SK-N-MC (cell line): ENCODE measurements around the gene KRTAP10-6.

ENCODE experiments used
- DNase-seq: peaks from one replicate; pipeline ENCODE4 v3.0.0-alpha.2; 2011; ENCODE audit warnings: low read depth, low spot score
- H3K27ac ChIP-seq: fragments of 200-600 bp; sonication (generic); 2 replicates; pipeline ENCODE4 v1.5.1; 2016; ENCODE audit warnings: mixed run types
- H3K36me3 ChIP-seq: fragments of 200-600 bp; sonication (generic); 2 replicates; pipeline ENCODE4 v1.6.1; 2017; ENCODE audit warnings: antibody characterized with exemption, low read length, mixed read lengths; ENCODE audit not compliant: insufficient read depth
- H3K4me3 ChIP-seq: fragments of 200-600 bp; sonication (generic); 2 replicates; pipeline ENCODE4 v1.5.1; 2016
- H3K9ac ChIP-seq: fragments of 200-600 bp; sonication (generic); 2 replicates; pipeline ENCODE4 v1.8.0; 2017; ENCODE audit warnings: mixed run types, mixed read lengths; ENCODE audit not compliant: insufficient read length
- H3K9me3 ChIP-seq: fragments of 200-600 bp; sonication (generic); 2 replicates; pipeline ENCODE4 v1.6.1; 2017; ENCODE audit warnings: low read depth, mild to moderate bottlenecking, antibody characterized with exemption, low read length, moderate library complexity, mixed read lengths
- EZH2 ChIP-seq: fragments of 200-600 bp; sonication (generic); IDR thresholded peaks from one replicate; pipeline ENCODE4 v1.6.1; 2017; ENCODE audit warnings: antibody characterized with exemption
- FOXP2 ChIP-seq: optimal IDR thresholded peaks from 2 replicates; pipeline ENCODE3; 2011; ENCODE audit warnings: mild to moderate bottlenecking, moderate library complexity; ENCODE audit not compliant: insufficient read depth; ENCODE audit errors: extremely low read length, control extremely low read depth
- POLR2AphosphoS5 ChIP-seq: IDR thresholded peaks from 2 replicates; pipeline ENCODE4 v1.6.1; 2012; ENCODE audit warnings: mild to moderate bottlenecking, low read depth, low read length, borderline replicate concordance

KRTAP10-6 gene

DNA sequence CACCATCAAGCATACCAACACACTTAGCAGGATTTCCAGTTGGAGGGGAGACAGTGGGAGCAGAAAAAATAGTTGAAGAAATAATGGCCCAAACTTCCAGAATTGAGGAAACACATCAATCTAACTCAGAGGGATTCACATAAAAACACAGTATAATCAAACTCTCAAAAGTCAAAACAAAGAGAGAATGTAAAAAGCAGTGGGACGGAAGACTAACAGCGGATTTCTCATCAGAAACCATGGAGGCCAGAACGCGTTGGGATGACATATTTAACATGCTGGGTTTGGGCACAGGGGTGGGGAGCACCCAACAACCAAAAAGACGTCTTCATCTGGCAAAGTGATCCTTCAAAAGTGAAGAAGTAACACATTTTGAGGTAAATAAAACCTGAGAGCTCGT lies 27.6 kb upstream of the KRTAP10-6 start:
- DNase-seq = no peak
- Histone ChIP-seq H3K27ac (no peak overlapping the region), H3K4me3 (no peak overlapping the region), H3K9me3 (peaks cover 13% of the 10 kb centered on the region), H3K9ac (no peak overlapping the region), H3K36me3 (0 out of 2 replicates have a peak, but pooled peaks cover 8% of the 10 kb centered on the region)
- no peak for TF ChIP-seq POLR2AphosphoS5
- TF ChIP-seq EZH2 = no peak
- TF ChIP-seq FOXP2 = no peak

DNA sequence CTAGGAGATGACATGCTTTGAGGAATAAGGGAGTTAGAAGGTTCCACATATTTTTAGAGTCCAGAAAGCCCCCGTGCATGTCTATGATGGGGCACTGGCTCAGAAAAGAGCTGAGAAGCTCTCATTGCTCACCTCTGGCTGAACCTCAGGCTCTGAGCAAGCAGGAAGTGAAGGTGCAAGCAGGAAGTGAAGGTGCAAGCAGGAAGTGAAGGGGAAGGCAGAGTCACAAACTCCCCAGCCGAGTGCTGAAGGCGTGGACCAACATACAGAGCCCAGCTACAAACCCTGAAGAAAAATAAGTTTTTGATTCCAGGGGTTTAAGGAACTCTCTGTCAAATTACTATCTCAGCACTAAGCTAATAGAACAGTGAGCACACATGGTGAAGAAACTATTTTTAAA lies 26.6 kb upstream of the KRTAP10-6 start:
- 0 out of 2 replicates have a peak, but pooled peaks cover 8% of the 10 kb centered on the region for H3K36me3 ChIP-seq
- no peak for TF ChIP-seq FOXP2
- TF ChIP-seq POLR2AphosphoS5 = no peak
- TF ChIP-seq EZH2 = no peak
- H3K9me3 ChIP-seq = peaks cover 12% of the 10 kb centered on the region

DNA sequence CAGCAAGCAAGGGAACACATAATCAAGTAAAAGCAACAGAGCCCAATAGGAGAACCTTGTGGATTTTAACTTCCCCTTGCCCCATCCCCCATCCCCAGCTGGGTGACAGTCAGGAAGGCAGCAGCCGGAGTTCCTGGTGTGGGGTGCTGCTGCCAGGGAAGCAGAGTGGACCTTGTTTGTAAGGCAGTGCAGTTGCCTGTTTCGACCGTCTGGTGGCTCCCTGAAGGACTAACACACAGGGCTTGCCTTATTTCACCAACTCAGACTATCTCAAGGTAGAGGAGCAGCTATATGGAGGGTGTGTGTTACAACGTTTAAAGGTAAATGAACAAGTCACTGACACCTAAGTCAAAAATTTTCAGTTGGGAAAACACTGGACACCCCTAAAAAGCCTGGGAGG lies 26.2 kb upstream of the KRTAP10-6 start:
- no peak overlapping the region for H3K9ac ChIP-seq
- H3K9me3 ChIP-seq = peaks cover 12% of the 10 kb centered on the region
- DNase-seq = no peak
- H3K36me3 ChIP-seq = 0 out of 2 replicates have a peak, but pooled peaks cover 8% of the 10 kb centered on the region
- TF ChIP-seq EZH2 = no peak
- TF ChIP-seq POLR2AphosphoS5 = no peak
- no peak for TF ChIP-seq FOXP2
- no peak overlapping the region for H3K27ac ChIP-seq
- no peak overlapping the region for H3K4me3 ChIP-seq

More for the DNA sequence above, 26.6 kb upstream of the KRTAP10-6 start:
- Histone ChIP-seq H3K27ac (no peak overlapping the region), H3K9ac (no peak overlapping the region), H3K4me3 (no peak overlapping the region)
- DNase-seq = no peak

DNA sequence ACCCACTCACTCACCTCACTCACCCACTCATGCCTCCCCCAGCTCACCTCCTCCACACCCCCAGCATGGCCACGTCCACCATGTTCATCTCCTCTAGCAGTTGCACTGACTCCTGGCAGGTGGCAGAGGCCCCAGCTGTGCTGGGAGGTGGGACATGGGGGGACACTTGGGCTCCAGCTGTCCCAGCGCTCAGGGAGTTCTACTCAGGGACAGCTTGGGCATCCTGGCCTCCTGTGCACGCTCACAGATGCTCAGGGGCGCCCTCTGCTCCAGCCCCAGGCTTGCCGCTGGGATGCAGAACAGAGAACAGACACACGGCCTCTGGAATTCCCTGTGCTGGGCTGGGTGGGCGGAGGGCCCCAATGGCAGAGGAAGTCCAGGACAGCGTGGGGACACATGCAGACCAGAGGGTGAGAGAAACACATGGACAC lies 24.8 kb upstream of the KRTAP10-6 start:
- H3K9me3 ChIP-seq = peaks cover 5% of the 10 kb centered on the region; the same call in 1 of the 2 replicates
- no peak overlapping the region for H3K4me3 ChIP-seq
- peaks cover 8% of the 10 kb centered on the region; the same call in 1 of the 2 replicates for H3K36me3 ChIP-seq
- no peak overlapping the region for H3K9ac ChIP-seq
- TF ChIP-seq POLR2AphosphoS5 (no peak), EZH2 (no peak), FOXP2 (no peak)
- no peak for DNase-seq
- no peak overlapping the region for H3K27ac ChIP-seq

DNA sequence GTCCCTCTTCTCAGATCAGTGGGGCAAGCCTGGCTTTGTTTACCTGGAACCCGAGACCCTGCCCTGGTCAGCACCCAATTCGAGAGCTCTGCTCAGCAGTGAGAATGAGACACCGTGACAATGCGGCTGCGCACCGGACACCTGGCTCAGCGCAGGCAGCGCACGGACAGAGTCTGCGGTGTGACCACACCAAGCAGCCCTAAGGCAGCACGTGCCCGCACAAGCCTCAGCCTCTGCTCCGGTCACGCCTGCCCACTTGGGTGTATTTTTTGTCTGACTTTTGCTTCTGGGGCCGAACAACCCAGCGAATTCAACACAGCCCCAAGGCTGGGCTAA lies 24.3 kb upstream of the KRTAP10-6 start:
- no peak for DNase-seq
- TF ChIP-seq POLR2AphosphoS5 = no peak
- no peak for TF ChIP-seq EZH2
- H3K36me3 ChIP-seq = peaks cover 8% of the 10 kb centered on the region; the same call in 1 of the 2 replicates
- peaks cover 5% of the 10 kb centered on the region; the same call in 1 of the 2 replicates for H3K9me3 ChIP-seq
- no peak overlapping the region for H3K9ac ChIP-seq
- no peak overlapping the region for H3K4me3 ChIP-seq
- no peak overlapping the region for H3K27ac ChIP-seq

DNA sequence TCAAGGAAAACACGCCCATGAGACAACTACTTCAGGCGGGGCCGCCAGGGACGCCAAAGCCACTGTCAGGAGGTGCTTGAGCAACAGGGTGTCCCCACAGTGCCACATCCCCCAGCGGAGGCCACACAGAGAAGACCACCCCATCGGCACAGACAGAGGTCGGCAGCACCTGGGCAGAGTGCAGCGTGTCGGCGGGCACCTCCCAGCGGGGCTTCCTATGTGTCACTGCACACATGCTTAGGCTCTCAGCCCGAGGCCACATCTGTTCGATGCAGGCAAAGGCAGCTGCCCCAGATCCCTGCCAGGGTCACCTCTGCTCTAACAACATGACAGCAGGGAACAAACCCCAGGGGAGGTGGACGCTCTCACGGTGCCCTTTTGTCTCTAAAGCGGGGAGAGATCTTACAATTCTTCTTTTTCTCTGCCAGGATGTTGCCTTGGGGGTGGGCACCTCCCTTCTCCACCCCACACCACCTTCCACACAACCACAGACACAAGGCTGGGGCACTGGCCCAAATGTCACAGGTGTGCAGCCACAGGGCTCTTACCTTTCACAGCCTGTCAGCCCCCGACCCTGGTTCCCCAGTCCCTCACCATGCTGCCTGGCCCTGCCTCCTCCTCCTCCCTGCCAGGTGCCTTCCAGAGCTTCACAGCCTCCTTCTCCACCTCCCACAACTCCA lies 23.7 kb upstream of the KRTAP10-6 start:
- Histone ChIP-seq H3K36me3 (peaks cover 8% of the 10 kb centered on the region; the same call in 1 of the 2 replicates), H3K9me3 (peaks cover 5% of the 10 kb centered on the region; the same call in 1 of the 2 replicates), H3K27ac (no peak overlapping the region), H3K9ac (no peak overlapping the region), H3K4me3 (no peak overlapping the region)
- TF ChIP-seq FOXP2 = no peak
- TF ChIP-seq EZH2 = no peak
- TF ChIP-seq POLR2AphosphoS5 = no peak
- DNase-seq = no peak

DNA sequence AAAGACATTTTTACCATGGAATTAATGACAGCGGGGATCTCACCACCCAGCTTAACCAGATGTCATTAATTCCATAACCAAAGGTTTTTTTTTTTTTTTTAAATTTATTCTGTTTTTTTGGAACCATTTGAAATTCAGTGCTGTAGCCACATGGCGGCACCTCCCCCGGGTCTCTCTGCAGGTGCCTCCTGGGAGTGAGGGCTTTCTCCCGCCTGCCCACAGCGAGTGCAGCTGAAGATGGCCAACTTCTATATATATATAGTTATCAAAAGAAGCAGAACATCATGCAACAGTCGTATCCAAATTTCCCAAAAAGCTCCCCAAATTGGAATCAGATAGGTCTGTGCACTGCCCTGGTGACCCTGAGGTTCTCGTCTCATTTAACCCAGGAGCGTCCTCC lies 23.2 kb upstream of the KRTAP10-6 start:
- H3K4me3 ChIP-seq = no peak overlapping the region
- TF ChIP-seq EZH2 = no peak
- TF ChIP-seq POLR2AphosphoS5 = no peak
- TF ChIP-seq FOXP2 = no peak
- peaks cover 5% of the 10 kb centered on the region; the same call in 1 of the 2 replicates for H3K9me3 ChIP-seq
- peaks cover 8% of the 10 kb centered on the region; the same call in 1 of the 2 replicates for H3K36me3 ChIP-seq
- H3K9ac ChIP-seq = no peak overlapping the region
- no peak overlapping the region for H3K27ac ChIP-seq
- DNase-seq = no peak

DNA sequence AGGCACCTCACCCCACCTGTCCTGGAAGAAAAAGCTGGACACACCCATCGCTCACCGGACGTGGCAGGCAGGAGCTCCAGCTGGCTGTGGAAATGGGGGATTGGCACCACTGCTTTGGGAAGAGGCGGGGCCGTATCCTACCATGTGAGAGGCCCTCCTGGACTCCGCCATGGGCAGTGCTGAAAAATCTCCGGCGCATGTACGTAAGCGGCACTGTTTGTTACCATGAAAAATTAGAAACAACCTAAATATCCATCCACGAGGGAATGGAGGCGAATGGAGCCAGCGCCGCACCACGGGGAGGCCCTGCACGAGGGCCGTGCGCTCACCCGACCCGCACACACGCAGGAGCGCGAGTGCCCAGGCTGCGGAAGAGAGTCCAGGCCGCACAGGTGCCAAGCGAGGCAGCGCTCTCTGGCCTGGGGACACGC lies 22.7 kb upstream of the KRTAP10-6 start:
- peaks cover 5% of the 10 kb centered on the region; the same call in 1 of the 2 replicates for H3K9me3 ChIP-seq
- H3K4me3 ChIP-seq = no peak overlapping the region
- H3K27ac ChIP-seq = no peak overlapping the region
- no peak for DNase-seq
- H3K9ac ChIP-seq = no peak overlapping the region
- peaks cover 7% of the 10 kb centered on the region; the same call in 1 of the 2 replicates for H3K36me3 ChIP-seq
- TF ChIP-seq EZH2 (no peak), FOXP2 (no peak), POLR2AphosphoS5 (no peak)

DNA sequence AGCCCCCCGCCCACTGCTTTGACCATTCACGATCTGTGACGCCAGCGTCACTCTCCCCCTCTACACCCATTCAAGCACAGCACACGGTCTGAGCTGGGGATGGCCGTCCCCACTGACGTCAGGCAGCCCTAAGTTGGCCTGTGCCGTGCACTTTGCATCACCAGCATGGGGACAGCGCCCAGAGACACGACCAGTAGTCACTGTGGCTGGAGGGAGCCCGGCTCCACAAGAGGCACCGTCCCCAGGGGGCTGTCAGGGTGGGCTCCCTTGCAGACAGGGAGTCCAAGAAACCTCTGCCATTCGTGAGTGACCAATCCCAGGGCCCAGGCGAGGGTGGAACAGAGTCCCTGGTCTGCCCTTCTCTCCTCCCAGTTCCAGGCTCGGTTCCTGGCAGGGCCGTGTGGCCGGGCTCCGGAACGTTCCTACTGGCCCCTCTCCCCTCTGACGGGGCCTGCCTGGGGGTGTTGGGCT lies 21.9 kb upstream of the KRTAP10-6 start:
- peaks cover 3% of the 10 kb centered on the region; the same call in 1 of the 2 replicates for H3K9me3 ChIP-seq
- no peak for DNase-seq
- H3K4me3 ChIP-seq = no peak overlapping the region
- no peak overlapping the region for H3K9ac ChIP-seq
- TF ChIP-seq FOXP2 (no peak), EZH2 (no peak), POLR2AphosphoS5 (no peak)
- peaks cover 4% of the 10 kb centered on the region; the same call in 1 of the 2 replicates for H3K36me3 ChIP-seq
- no peak overlapping the region for H3K27ac ChIP-seq
